ENCODE data around the gene SPP2. TPM values are rescaled to one million over a fixed set of nuclear protein-coding genes. Genes with fewer than 3 reads are reported as not detected.

The SPP2 gene
- polyA plus RNA-seq, 1 donor: 0.06 TPM

DNA sequence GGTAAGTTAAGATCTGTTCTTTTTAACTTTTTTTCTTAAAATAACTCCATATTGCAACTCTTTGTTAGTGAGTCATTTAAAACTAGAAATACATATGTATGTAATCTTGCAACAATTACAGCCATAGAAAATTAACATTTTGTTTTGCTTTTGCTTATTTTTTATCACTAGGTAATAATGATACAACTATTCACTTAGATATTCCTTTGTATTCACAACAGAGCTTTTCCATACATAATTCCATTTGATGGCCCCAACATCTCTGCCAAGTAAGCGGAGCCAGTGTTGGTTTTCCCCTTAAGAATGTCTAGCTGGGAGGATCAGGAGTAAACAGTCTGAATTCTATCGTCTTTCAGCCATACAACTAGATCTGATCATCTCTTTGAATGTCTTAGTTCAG is 16.1 kb downstream of the SPP2 start:
- no peak overlapping the region for H3K4me3 ChIP-seq (ENCODE audit: low read length)
- H3K9me3 ChIP-seq (ENCODE audit: control insufficient read depth, low read depth, low read length): no peaks in the 10 kb centered on the region
- no peaks in the 10 kb centered on the region for H3K27me3 ChIP-seq (ENCODE audit: control insufficient read depth, insufficient read depth, low read length)
- no peak for DNase-seq
- WGBS (ENCODE audit: insufficient coverage, low lambda C conversion rate): 100% methylated on average over 1 of the region's 2 CpGs
- no peaks in the 10 kb centered on the region for H3K4me1 ChIP-seq (ENCODE audit: control insufficient read depth, insufficient read depth, low read length)
- H3K36me3 ChIP-seq (ENCODE audit: control insufficient read depth, insufficient read depth, low read length): no peaks in the 10 kb centered on the region
- H3K27ac ChIP-seq (ENCODE audit: low read length): no peak overlapping the region

DNA sequence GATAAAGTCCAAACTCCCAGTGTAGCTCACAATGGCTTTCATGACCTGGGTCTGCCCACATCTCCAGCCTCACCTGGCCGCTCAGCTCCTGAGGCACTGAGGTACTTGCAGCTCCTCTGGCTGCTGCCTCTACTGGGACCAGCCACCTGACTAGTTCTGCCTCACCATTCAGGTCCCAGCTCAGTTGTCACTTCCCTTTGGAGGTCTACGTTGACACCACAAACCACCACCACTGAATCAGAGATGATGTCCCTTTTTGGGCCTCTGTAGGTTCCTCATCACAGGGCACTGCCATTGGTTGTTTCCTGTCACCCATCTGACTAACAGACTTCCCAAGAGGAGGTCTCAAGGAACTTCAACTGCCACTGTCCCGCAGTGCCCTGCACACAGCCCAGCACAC is 21.2 kb downstream of the SPP2 start:
- Histone ChIP-seq H3K27ac (ENCODE audit: low read length) (no peak overlapping the region), H3K36me3 (ENCODE audit: control insufficient read depth, insufficient read depth, low read length) (no peaks in the 10 kb centered on the region), H3K9me3 (ENCODE audit: control insufficient read depth, low read depth, low read length) (no peaks in the 10 kb centered on the region), H3K27me3 (ENCODE audit: control insufficient read depth, insufficient read depth, low read length) (no peaks in the 10 kb centered on the region), H3K4me3 (ENCODE audit: low read length) (no peak overlapping the region), H3K4me1 (ENCODE audit: control insufficient read depth, insufficient read depth, low read length) (no peaks in the 10 kb centered on the region)
- WGBS (ENCODE audit: insufficient coverage, low lambda C conversion rate): no CpG with 5 or more reads among the region's 3 CpGs
- no peak for DNase-seq

DNA sequence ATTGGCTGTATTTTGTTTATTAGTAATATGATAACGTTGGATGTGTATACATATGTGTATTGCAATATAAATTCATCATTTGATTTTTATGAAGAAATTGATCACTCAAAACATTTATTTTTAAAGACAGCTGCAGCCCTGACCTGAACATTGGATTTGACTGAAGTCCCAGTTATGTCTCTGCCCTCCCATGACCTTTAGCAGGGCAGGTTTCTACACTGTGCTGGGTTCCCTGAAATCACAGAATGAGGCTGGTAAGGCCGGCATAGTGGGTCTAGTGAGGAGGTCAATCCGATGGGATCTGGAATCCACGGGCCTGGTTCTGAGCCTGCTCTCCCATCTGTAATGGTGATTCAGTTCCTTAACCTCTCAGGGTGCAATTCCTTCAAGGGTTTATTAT is 22.0 kb downstream of the SPP2 start:
- Histone ChIP-seq H3K4me3 (ENCODE audit: low read length) (no peak overlapping the region), H3K4me1 (ENCODE audit: control insufficient read depth, insufficient read depth, low read length) (no peaks in the 10 kb centered on the region), H3K36me3 (ENCODE audit: control insufficient read depth, insufficient read depth, low read length) (no peaks in the 10 kb centered on the region), H3K27ac (ENCODE audit: low read length) (no peak overlapping the region), H3K27me3 (ENCODE audit: control insufficient read depth, insufficient read depth, low read length) (no peaks in the 10 kb centered on the region), H3K9me3 (ENCODE audit: control insufficient read depth, low read depth, low read length) (no peaks in the 10 kb centered on the region)
- DNase-seq: no peak
- no CpG with 5 or more reads among the region's 4 CpGs for WGBS (ENCODE audit: insufficient coverage, low lambda C conversion rate)

DNA sequence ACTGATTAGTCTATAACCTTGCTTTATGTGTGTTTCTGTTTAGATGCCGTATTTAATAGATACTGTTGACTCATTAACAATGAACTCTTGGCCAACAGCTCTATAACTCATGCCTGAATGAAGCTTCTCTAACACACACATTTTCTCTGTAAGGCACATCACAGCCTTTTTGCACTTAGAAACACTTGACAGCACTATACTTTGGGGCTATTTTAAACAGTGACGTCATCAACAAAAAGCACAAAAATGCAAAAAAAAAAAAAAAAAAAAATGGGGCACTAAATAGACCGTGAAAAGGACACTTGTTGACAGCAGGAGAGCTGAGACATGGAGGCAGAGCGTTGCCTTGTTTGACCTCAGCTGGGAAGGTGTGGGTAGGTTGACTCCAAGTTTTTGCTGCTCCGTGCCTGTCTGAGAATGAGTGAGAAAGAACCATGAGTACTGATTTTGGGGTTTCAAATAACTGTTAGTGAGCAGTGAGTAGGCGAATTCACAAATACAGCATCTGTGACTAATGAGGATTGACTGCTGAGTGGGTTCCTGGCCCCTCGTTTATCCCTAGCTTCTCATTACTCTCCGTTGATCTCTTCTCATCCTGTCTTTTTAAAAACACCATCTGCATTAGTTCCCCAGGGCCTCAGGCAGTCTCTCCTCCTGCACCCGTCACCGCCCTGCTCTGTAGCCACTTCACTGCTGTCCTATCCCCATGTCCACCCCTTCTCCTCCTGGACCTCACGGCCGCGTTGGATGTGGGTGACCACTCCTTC is 24.4 kb downstream of the SPP2 start:
- no peaks in the 10 kb centered on the region for H3K4me1 ChIP-seq (ENCODE audit: control insufficient read depth, insufficient read depth, low read length)
- no peak overlapping the region for H3K27ac ChIP-seq (ENCODE audit: low read length)
- H3K4me3 ChIP-seq (ENCODE audit: low read length): no peak overlapping the region
- no peaks in the 10 kb centered on the region for H3K9me3 ChIP-seq (ENCODE audit: control insufficient read depth, low read depth, low read length)
- WGBS (ENCODE audit: insufficient coverage, low lambda C conversion rate): 50% methylated on average over 2 of the region's 13 CpGs
- H3K36me3 ChIP-seq (ENCODE audit: control insufficient read depth, insufficient read depth, low read length): no peaks in the 10 kb centered on the region
- no peak for DNase-seq
- H3K27me3 ChIP-seq (ENCODE audit: control insufficient read depth, insufficient read depth, low read length): no peaks in the 10 kb centered on the region

DNA sequence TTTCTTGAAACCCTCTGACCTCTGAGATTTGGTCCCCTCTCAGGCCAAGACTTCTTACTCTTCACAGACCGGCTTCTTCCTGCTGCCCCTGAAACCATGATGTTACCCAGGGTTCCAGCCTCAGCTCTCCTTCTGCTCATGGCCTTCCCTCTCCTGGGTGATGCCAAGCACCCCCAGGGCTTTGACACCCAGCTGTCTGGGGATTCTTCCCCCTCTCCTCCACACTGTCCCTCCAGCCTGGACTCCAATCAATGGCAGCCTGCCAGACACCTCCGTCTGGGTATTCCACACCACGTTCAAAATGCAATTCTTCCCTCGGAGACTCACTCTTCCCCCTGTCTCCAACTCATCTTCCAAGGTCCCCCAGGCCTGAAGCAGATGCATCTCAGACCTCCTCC is 25.0 kb downstream of the SPP2 start:
- no peak overlapping the region for H3K4me3 ChIP-seq (ENCODE audit: low read length)
- H3K4me1 ChIP-seq (ENCODE audit: control insufficient read depth, insufficient read depth, low read length): no peaks in the 10 kb centered on the region
- no peak for DNase-seq
- no peaks in the 10 kb centered on the region for H3K27me3 ChIP-seq (ENCODE audit: control insufficient read depth, insufficient read depth, low read length)
- no peak overlapping the region for H3K27ac ChIP-seq (ENCODE audit: low read length)
- no CpG with 5 or more reads among the region's 4 CpGs for WGBS (ENCODE audit: insufficient coverage, low lambda C conversion rate)
- no peaks in the 10 kb centered on the region for H3K9me3 ChIP-seq (ENCODE audit: control insufficient read depth, low read depth, low read length)
- no peaks in the 10 kb centered on the region for H3K36me3 ChIP-seq (ENCODE audit: control insufficient read depth, insufficient read depth, low read length)

DNA sequence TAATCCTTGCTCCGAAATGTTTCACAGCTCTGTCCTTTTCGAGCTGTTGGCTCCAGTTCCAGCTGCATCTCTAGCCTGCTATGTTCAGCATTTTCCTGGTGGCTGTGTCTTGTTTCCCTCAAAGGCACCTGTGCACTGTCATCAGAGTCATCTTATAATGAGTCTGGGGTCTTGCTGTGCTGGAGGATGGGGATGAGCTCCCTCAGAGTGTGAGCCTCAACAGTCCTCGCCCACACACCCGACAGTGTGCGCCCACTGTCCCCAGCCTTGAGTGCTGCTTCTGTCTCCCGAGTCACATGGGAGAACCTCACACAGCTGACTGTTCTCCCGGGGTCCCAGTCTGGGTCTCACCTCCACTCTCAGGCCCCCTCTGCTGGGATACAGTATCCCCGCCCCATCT is 25.4 kb downstream of the SPP2 start:
- Histone ChIP-seq H3K9me3 (ENCODE audit: control insufficient read depth, low read depth, low read length) (no peaks in the 10 kb centered on the region), H3K27me3 (ENCODE audit: control insufficient read depth, insufficient read depth, low read length) (no peaks in the 10 kb centered on the region)
- 100% methylated on average over 1 of the region's 8 CpGs for WGBS (ENCODE audit: insufficient coverage, low lambda C conversion rate)

DNA sequence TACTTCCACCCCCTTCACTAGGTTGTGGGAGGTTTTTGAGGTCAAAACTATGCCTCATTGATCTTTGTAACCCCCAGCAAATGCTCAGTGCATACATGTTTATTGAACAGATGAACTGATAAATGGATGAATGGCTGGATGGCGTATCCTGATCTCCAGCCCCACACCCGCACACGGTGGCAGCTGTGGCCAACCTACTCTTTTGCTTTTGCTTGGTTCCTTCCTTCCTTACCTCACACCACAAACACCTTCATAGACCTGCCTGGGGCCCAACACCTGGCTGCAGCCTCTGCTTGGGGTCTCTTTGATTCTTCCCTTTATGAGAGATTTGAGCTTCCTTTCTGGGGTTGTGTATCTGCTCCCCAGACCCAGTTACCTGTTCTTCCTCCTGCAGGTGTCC is 25.9 kb downstream of the SPP2 start:
- DNase-seq: no peak
- H3K4me3 ChIP-seq (ENCODE audit: low read length): no peak overlapping the region
- no peaks in the 10 kb centered on the region for H3K4me1 ChIP-seq (ENCODE audit: control insufficient read depth, insufficient read depth, low read length)
- H3K36me3 ChIP-seq (ENCODE audit: control insufficient read depth, insufficient read depth, low read length): no peaks in the 10 kb centered on the region
- no peaks in the 10 kb centered on the region for H3K27me3 ChIP-seq (ENCODE audit: control insufficient read depth, insufficient read depth, low read length)
- no peak overlapping the region for H3K27ac ChIP-seq (ENCODE audit: low read length)
- WGBS (ENCODE audit: insufficient coverage, low lambda C conversion rate): 40% methylated on average over 1 of the region's 3 CpGs
- no peaks in the 10 kb centered on the region for H3K9me3 ChIP-seq (ENCODE audit: control insufficient read depth, low read depth, low read length)

More for the DNA sequence above, 25.4 kb downstream of the SPP2 start:
- H3K4me1 ChIP-seq (ENCODE audit: control insufficient read depth, insufficient read depth, low read length): no peaks in the 10 kb centered on the region
- no peak overlapping the region for H3K27ac ChIP-seq (ENCODE audit: low read length)
- no peaks in the 10 kb centered on the region for H3K36me3 ChIP-seq (ENCODE audit: control insufficient read depth, insufficient read depth, low read length)
- no peak overlapping the region for H3K4me3 ChIP-seq (ENCODE audit: low read length)
- DNase-seq: no peak

DNA sequence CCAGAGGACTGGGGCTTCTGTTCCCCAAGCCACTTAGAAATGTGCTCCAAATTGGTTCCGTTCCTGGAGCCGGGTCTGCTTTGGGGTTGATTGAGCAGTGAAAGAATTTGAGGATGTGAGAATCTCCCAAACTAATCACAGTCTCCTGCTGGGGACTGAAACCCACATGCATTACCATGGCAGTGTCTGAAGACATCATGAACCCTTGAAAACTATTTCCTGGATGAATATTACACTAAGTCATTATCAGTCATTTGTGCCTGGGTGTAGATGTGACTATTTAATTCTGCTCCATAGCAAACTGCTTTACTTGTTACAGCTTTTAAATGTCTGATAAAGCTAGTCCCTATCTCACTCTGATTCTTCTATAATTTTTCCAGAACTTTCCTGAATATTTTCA is 27.6 kb downstream of the SPP2 start:
- Histone ChIP-seq H3K4me3 (ENCODE audit: low read length) (no peak overlapping the region), H3K9me3 (ENCODE audit: control insufficient read depth, low read depth, low read length) (no peaks in the 10 kb centered on the region), H3K36me3 (ENCODE audit: control insufficient read depth, insufficient read depth, low read length) (no peaks in the 10 kb centered on the region), H3K27ac (ENCODE audit: low read length) (no peak overlapping the region), H3K27me3 (ENCODE audit: control insufficient read depth, insufficient read depth, low read length) (no peaks in the 10 kb centered on the region), H3K4me1 (ENCODE audit: control insufficient read depth, insufficient read depth, low read length) (peaks cover 2% of the 10 kb centered on the region)
- DNase-seq: no peak
- no CpG with 5 or more reads among the region's 2 CpGs for WGBS (ENCODE audit: insufficient coverage, low lambda C conversion rate)

DNA sequence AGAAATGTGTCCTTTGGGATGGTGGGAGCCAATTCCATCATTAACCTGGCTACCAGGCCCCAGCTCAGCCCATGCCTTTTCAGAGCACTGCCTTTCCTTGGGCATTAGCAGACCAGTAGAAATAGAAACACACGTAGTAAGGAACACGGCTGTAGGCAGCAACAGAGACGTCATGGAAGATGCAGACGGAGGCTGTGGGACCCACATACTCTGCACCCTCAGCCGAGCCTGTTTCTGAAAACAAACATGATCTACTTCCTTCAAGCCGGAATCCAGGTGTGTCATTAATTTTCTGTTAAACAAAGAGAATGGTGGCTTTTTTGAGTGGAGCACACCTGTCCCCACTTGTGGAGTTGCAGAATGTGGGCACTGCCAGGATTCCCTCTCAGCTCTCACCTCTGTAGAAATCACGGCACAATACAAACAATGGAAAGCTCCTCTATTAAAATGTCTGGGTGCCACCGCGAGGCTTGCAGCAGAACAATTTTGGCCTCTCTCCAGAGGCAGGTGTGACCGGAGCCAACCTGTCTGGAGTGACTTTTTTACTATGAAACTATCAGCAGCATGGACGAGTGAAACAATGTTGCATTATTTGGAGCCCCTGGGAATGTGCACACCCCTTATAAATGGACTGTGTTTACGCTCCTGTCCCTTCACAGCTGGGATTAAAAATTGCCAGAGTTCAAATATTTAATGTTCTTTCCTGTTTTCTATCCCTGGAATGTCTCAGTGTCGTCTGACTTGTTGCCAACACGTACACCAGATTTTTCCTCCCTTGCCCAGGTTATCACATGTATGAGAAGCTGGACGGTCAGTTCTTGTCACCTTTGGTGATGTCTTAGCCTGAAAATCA is 31.7 kb downstream of the SPP2 start:
- DNase-seq: peak in 1 of 2 donors; percentile 49
- no peak overlapping the region for H3K27ac ChIP-seq (ENCODE audit: low read length)
- 17% methylated on average over 1 of the region's 15 CpGs for WGBS (ENCODE audit: insufficient coverage, low lambda C conversion rate)

DNA sequence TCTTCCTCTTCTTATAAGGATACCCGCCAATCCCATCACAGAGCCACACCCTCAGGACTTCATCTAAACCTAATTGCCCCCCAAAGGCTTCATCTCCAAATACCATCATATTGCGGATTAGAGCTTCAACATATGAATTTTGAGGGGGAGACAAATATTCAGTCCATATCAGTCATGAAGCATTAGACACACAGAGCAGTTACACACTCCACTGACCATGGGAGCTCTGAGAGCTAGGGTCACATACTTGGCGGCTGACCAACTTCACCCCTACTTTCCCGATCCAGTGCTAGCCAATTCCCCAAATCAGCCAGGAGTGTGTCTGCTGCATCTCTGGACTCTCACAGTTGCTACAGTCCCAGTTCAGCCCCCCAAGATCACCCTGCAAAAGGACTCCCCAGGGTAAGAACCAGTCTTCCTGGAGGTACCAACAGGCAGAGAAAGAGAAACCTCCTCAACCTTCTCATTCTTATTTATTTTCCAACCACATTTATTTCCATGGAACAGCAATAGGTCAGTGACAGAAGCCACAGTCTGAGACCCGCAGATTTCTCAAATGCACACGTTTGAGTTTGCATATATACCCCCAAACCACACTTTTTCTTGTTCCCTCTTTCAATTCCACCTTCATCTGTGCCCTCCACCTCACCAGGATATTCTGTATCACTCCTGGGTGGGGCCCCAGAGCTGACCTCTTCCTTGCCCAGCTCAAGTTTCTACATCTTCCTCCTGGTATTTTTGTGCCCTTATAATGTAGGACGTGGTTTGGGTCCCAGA is 33.3 kb downstream of the SPP2 start:
- H3K36me3 ChIP-seq (ENCODE audit: control insufficient read depth, insufficient read depth, low read length): no peaks in the 10 kb centered on the region
- H3K4me3 ChIP-seq (ENCODE audit: low read length): no peak overlapping the region
- DNase-seq: no peak
- H3K9me3 ChIP-seq (ENCODE audit: control insufficient read depth, low read depth, low read length): no peaks in the 10 kb centered on the region
- H3K27ac ChIP-seq (ENCODE audit: low read length): no peak overlapping the region
- H3K4me1 ChIP-seq (ENCODE audit: control insufficient read depth, insufficient read depth, low read length): peaks cover 2% of the 10 kb centered on the region
- 90% methylated on average over 2 of the region's 7 CpGs for WGBS (ENCODE audit: insufficient coverage, low lambda C conversion rate)
- no peaks in the 10 kb centered on the region for H3K27me3 ChIP-seq (ENCODE audit: control insufficient read depth, insufficient read depth, low read length)

More for the DNA sequence above, 31.7 kb downstream of the SPP2 start:
- Histone ChIP-seq H3K36me3 (ENCODE audit: control insufficient read depth, insufficient read depth, low read length) (no peaks in the 10 kb centered on the region), H3K27me3 (ENCODE audit: control insufficient read depth, insufficient read depth, low read length) (no peaks in the 10 kb centered on the region), H3K9me3 (ENCODE audit: control insufficient read depth, low read depth, low read length) (no peaks in the 10 kb centered on the region), H3K4me1 (ENCODE audit: control insufficient read depth, insufficient read depth, low read length) (peaks cover 2% of the 10 kb centered on the region), H3K4me3 (ENCODE audit: low read length) (no peak overlapping the region)

All from large intestine (tissue), 3 donors.